HEK293 (cell line): ENCODE measurements around the gene WDFY2.
A peak's percentile ranks its signal among the peaks of the same experiment; 100 is the strongest.

Experiments
- CTCF ChIA-PET: fragments of 350-600 bp; formaldehyde crosslinking; extraction: SDS; loops from one replicate; lab custom pipeline; 2021; ENCODE audit warnings: antibody characterized with exemption; lab: Yijun Ruan, JAX
- POLR2A ChIA-PET: fragments of 300-600 bp; formaldehyde crosslinking; extraction: SDS; loops from one replicate; lab custom pipeline; 2020; ENCODE audit warnings: antibody characterized with exemption, inconsistent platforms; lab: Yijun Ruan, JAX
- H3K27ac ChIP-seq: fragments of 200-500 bp; sonication (Bioruptor generic); 2 replicates; pipeline ENCODE4 v1.5.1; 2014; ENCODE audit warnings: low read depth, low read length, control low read depth, inconsistent platforms; ENCODE audit errors: extremely low read depth
- H3K36me3 ChIP-seq, 2 experiments: fragments of 200-500 bp in 1 of 2; sonication (Bioruptor generic) in 1 of 2; 1 replicate in 1 of 2; 2 replicates in 1 of 2; pipeline ENCODE4 v1.5.1; 2014 to 2017; ENCODE audit warnings: inconsistent platforms in 2 of 2, low read length in 2 of 2; ENCODE audit not compliant: control insufficient read depth in 2 of 2, insufficient read depth in 1 of 2
- H3K4me1 ChIP-seq: fragments of 200-500 bp; sonication (Bioruptor generic); 2 replicates; pipeline ENCODE4 v1.5.1; 2014; ENCODE audit warnings: mild to moderate bottlenecking, low read length, inconsistent platforms; ENCODE audit not compliant: control insufficient read depth, insufficient read depth
- H3K4me3 ChIP-seq: 2 replicates; pipeline ENCODE4 v1.5.1; 2011; ENCODE audit warnings: low read depth, mild to moderate bottlenecking, control low read depth, low read length, moderate library complexity
- H3K9me3 ChIP-seq: fragments of 200-500 bp; sonication (Bioruptor generic); 2 replicates; pipeline ENCODE4 v1.5.1; 2014; ENCODE audit warnings: low read depth, low read length, inconsistent platforms; ENCODE audit not compliant: control insufficient read depth, insufficient read depth
- ATF2 ChIP-seq: fragments of 450-650 bp; formaldehyde crosslinking; IDR thresholded peaks from 2 replicates; pipeline ENCODE4 v1.5.1; 2016; ENCODE audit warnings: missing biosample characterization, missing genetic modification characterization, low read depth
- EGR2 ChIP-seq: fragments of 450-650 bp; formaldehyde crosslinking; IDR thresholded peaks from 2 replicates; pipeline ENCODE4 v1.5.1; 2016; ENCODE audit warnings: low read depth, missing biosample characterization, missing genetic modification characterization
- GLIS1 ChIP-seq: fragments of 450-650 bp; formaldehyde crosslinking; IDR thresholded peaks from 2 replicates; pipeline ENCODE4 v1.5.1; 2016; ENCODE audit warnings: missing biosample characterization, missing genetic modification characterization
- INSM2 ChIP-seq: fragments of 450-650 bp; formaldehyde crosslinking; IDR thresholded peaks from 2 replicates; pipeline ENCODE4 v1.5.1; 2016; ENCODE audit warnings: missing biosample characterization, missing genetic modification characterization
- KLF9 ChIP-seq: fragments of 450-650 bp; formaldehyde crosslinking; IDR thresholded peaks from 2 replicates; pipeline ENCODE4 v1.5.1; 2016; ENCODE audit warnings: missing biosample characterization, missing genetic modification characterization, low read depth
- PRDM1 ChIP-seq: fragments of 450-650 bp; formaldehyde crosslinking; IDR thresholded peaks from 2 replicates; pipeline ENCODE4; 2016; ENCODE audit warnings: missing biosample characterization, missing genetic modification characterization
- SCRT2 ChIP-seq: fragments of 450-650 bp; formaldehyde crosslinking; IDR thresholded peaks from 2 replicates; pipeline ENCODE4 v1.5.1; 2016; ENCODE audit warnings: missing biosample characterization, missing genetic modification characterization
- ZBTB48 ChIP-seq: fragments of 450-650 bp; formaldehyde crosslinking; IDR thresholded peaks from 2 replicates; pipeline ENCODE4 v1.5.1; 2016; ENCODE audit warnings: missing biosample characterization, missing genetic modification characterization
- ZFHX2 ChIP-seq: fragments of 450-650 bp; formaldehyde crosslinking; conservative IDR thresholded peaks from 2 replicates; pipeline ENCODE4 v1.5.1; 2016; ENCODE audit warnings: missing biosample characterization, missing genetic modification characterization
- ZNF10 ChIP-seq: fragments of 450-650 bp; formaldehyde crosslinking; IDR thresholded peaks from 2 replicates; pipeline ENCODE4 v1.5.1; 2017; ENCODE audit warnings: missing biosample characterization, missing genetic modification characterization
- ZNF138 ChIP-seq: fragments of 450-650 bp; formaldehyde crosslinking; IDR thresholded peaks from 2 replicates; pipeline ENCODE4 v1.5.1; 2016; ENCODE audit warnings: missing biosample characterization, missing genetic modification characterization, borderline replicate concordance
- ZNF148 ChIP-seq: fragments of 450-650 bp; formaldehyde crosslinking; IDR thresholded peaks from 2 replicates; pipeline ENCODE4 v1.5.0; 2017; ENCODE audit warnings: missing biosample characterization, missing genetic modification characterization, borderline replicate concordance
- ZNF530 ChIP-seq: fragments of 450-650 bp; formaldehyde crosslinking; IDR thresholded peaks from 2 replicates; pipeline ENCODE4 v1.5.1; 2016; ENCODE audit warnings: low read depth, missing biosample characterization, missing genetic modification characterization
- ZNF843 ChIP-seq: fragments of 450-650 bp; formaldehyde crosslinking; IDR thresholded peaks from 2 replicates; pipeline ENCODE4 v1.5.1; 2016; ENCODE audit warnings: missing biosample characterization, missing genetic modification characterization
- ZSCAN30 ChIP-seq: fragments of 450-650 bp; IDR thresholded peaks from 2 replicates; pipeline ENCODE4 v1.5.1; 2018; ENCODE audit warnings: missing biosample characterization, mild to moderate bottlenecking, missing genetic modification characterization, moderate library complexity

Gene WDFY2

DNA sequence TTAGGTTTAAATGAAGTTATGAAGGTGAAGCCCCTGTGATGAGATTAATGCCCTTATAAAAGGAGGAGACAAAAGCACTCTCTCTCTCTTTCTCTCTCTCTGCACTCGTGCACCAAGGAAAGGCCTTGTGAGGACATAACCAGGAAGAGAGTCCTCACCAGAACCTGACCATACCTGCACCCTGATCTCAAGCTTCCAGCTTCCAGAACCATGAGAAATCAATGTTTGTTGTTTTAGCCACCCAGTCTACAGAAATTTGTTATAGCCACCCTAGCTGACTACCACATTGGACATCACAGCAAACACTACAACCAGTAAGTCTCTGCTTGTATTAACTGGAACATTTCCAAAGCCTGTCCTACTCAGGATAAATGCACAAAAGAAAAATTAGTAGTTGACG, 34.7 kb upstream of the WDFY2 start:
- Histone ChIP-seq H3K4me3 (no peak overlapping the region), H3K9me3 (no peaks in the 10 kb centered on the region), H3K4me1 (peaks cover 2% of the 10 kb centered on the region), H3K36me3 (no peaks in the 10 kb centered on the region), H3K27ac (no peak overlapping the region; the same call in 1 of the 2 replicates)
- POLR2A ChIA-PET, result no interaction called here
- CTCF ChIA-PET, result no interaction called here
- TF ChIP-seq ZNF138 (no peak), ZBTB48 (tag by site-specific recombination) (no peak), GLIS1 (peak; percentile 22; the same call in 1 of the 2 replicates)

GRCh38 chr13:51550151-51550550, 34.1 kb upstream of the WDFY2 start:
- no peak for TF ChIP-seq KLF9 (tag by site-specific recombination)
- no peak for TF ChIP-seq ZNF843 (tag by site-specific recombination)
- TF ChIP-seq ZNF148 (tag by site-specific recombination), result no peak
- TF ChIP-seq ZSCAN30 (tag by site-specific recombination), result no peak
- TF ChIP-seq PRDM1, result no peak
- no peak for TF ChIP-seq INSM2 (tag by site-specific recombination)
- TF ChIP-seq EGR2 (tag by site-specific recombination), result no peak
- TF ChIP-seq SCRT2 (tag by site-specific recombination), result no peak
- ChIA-PET CTCF (no interaction called here), POLR2A (no interaction called here)
- Histone ChIP-seq H3K36me3 (no peaks in the 10 kb centered on the region), H3K4me3 (no peak overlapping the region), H3K27ac (no peak overlapping the region), H3K9me3 (no peaks in the 10 kb centered on the region), H3K4me1 (peaks cover 2% of the 10 kb centered on the region)

- H3K4me3 ChIP-seq, result no peak overlapping the region
- H3K4me1 ChIP-seq, result peaks cover 2% of the 10 kb centered on the region
- TF ChIP-seq ATF2, result no peak
- no peak for TF ChIP-seq ZNF10 (tag by site-specific recombination)
- TF ChIP-seq ZNF530 (tag by site-specific recombination), result no peak
- TF ChIP-seq ZFHX2 (tag by site-specific recombination), result no peak
- ChIA-PET CTCF (no interaction called here), POLR2A (no interaction called here)
- no peaks in the 10 kb centered on the region for H3K9me3 ChIP-seq
- H3K27ac ChIP-seq, result no peak overlapping the region
- no peaks in the 10 kb centered on the region for H3K36me3 ChIP-seq
These were observed 32.8 kb upstream of the WDFY2 start for GRCh38 chr13:51551416-51551815.
